H1 (cell line): Measurements from ENCODE around the gene MBD3L2B. TPM values are rescaled to one million over a fixed set of nuclear protein-coding genes. Genes with fewer than 3 reads are reported as not detected.

Source experiments
- CTCF ChIA-PET: fragments of 300-600 bp; sonication (Branson Sonifier 250); formaldehyde crosslinking; loops from one replicate; lab custom pipeline; 2021; ENCODE audit not compliant: partially characterized antibody; lab: Charles Lee
- POLR2A ChIA-PET: fragments of 300-600 bp; sonication (Branson Sonifier 250); formaldehyde crosslinking; loops from one replicate; lab custom pipeline; 2021; ENCODE audit warnings: inconsistent platforms; ENCODE audit not compliant: partially characterized antibody; lab: Charles Lee
- DNase-seq, 2 experiments: peaks; one replicate each; pipeline versions ENCODE4 v3.0.0 to v3.0.0-alpha.2; 2010 to 2022; ENCODE audit warnings: low spot score in 2 of 2, low read depth in 1 of 2, mixed read lengths in 1 of 2
- FAIRE-seq: peaks from 2 replicates; lab custom pipeline; 2011; peaks lifted over from hg19 to GRCh38; lab: Jason Lieb, UNC
- H2AFZ ChIP-seq: 2 replicates; pipeline ENCODE4 v1.8.1; 2012; ENCODE audit warnings: low read length, inconsistent platforms
- H2AK5ac ChIP-seq: 2 replicates; pipeline ENCODE4 v1.6.1; 2013; ENCODE audit warnings: low read depth, low read length
- H2BK120ac ChIP-seq: replicated peaks from 2 replicates; pipeline ENCODE3; 2013; ENCODE audit warnings: low read depth, low read length, inconsistent platforms
- H2BK12ac ChIP-seq: 2 replicates; pipeline ENCODE4 v1.6.1; 2013; ENCODE audit warnings: low read depth, low read length
- H2BK15ac ChIP-seq: 2 replicates; pipeline ENCODE4 v1.6.1; 2013; ENCODE audit warnings: low read length
- H2BK20ac ChIP-seq: 2 replicates; pipeline ENCODE4 v1.6.1; 2013; ENCODE audit warnings: low read length
- H2BK5ac ChIP-seq: 2 replicates; pipeline ENCODE4 v1.6.1; 2013; ENCODE audit warnings: low read depth, low read length
- H3K14ac ChIP-seq: 2 replicates; pipeline ENCODE4 v1.6.1; 2013; ENCODE audit warnings: inconsistent platforms; ENCODE audit not compliant: insufficient read length
- H3K18ac ChIP-seq: 2 replicates; pipeline ENCODE4 v1.6.1; 2013; ENCODE audit warnings: low read length; ENCODE audit errors: extremely low read depth
- H3K23ac ChIP-seq: 2 replicates; pipeline ENCODE4 v1.6.1; 2013; ENCODE audit warnings: inconsistent platforms; ENCODE audit not compliant: insufficient read length
- H3K23me2 ChIP-seq: 2 replicates; pipeline ENCODE4 v1.6.1; 2013; ENCODE audit warnings: low read depth, low read length
- H3K27ac ChIP-seq: 2 replicates; pipeline ENCODE4 v1.6.1; 2011; ENCODE audit warnings: low read depth, low read length, inconsistent platforms
- H3K27me3 ChIP-seq, 4 experiments: replicated peaks in 1 of 4; 1 replicate in 1 of 4; 2 replicates in 3 of 4; pipeline versions ENCODE4 v1.6.1 to v1.8.1; 2011 to 2013; ENCODE audit warnings: low read length in 3 of 4, mild to moderate bottlenecking in 3 of 4, inconsistent platforms in 2 of 4, mixed read lengths in 2 of 4, moderate library complexity in 1 of 4; ENCODE audit not compliant: control insufficient read depth in 3 of 4, insufficient read depth in 3 of 4; ENCODE audit errors: extremely low read depth in 1 of 4
- H3K36me3 ChIP-seq, 4 experiments: 2 replicates each; pipeline versions ENCODE4 v1.6.1 to v1.8.1; 2011 to 2013; ENCODE audit warnings: mild to moderate bottlenecking in 4 of 4, low read length in 3 of 4, moderate library complexity in 2 of 4, control low read depth in 1 of 4, inconsistent platforms in 1 of 4; ENCODE audit not compliant: insufficient read depth in 4 of 4, control insufficient read depth in 2 of 4
- H3K4ac ChIP-seq: replicated peaks from 2 replicates; pipeline ENCODE3; 2013; ENCODE audit warnings: low read length, low read depth, mixed read lengths, inconsistent platforms; ENCODE audit not compliant: insufficient read length
- H3K4me1 ChIP-seq, 4 experiments: replicated peaks in 1 of 4; 1 replicate in 1 of 4; 2 replicates in 3 of 4; pipeline versions ENCODE4 v1.6.1 to v1.8.1; 2011 to 2013; ENCODE audit warnings: low read length in 3 of 4, inconsistent platforms in 2 of 4, mixed read lengths in 1 of 4; ENCODE audit not compliant: insufficient read depth in 4 of 4, control insufficient read depth in 3 of 4
- H3K4me2 ChIP-seq, 2 experiments: 2 replicates each; pipeline versions ENCODE4 v1.6.1 to v1.8.1; 2011 to 2013; ENCODE audit warnings: low read depth in 2 of 2, low read length in 2 of 2, control low read depth in 1 of 2, inconsistent platforms in 1 of 2, mild to moderate bottlenecking in 1 of 2; ENCODE audit not compliant: insufficient read depth in 1 of 2
- H3K4me3 ChIP-seq, 4 experiments: fragments of 200-600, 300-600 bp in 1 of 4; sonication (generic), shearing (Covaris generic), sonication (Bioruptor Twin) in 1 of 4; 2 replicates each; pipeline versions ENCODE4 v1.5.1 to v1.8.1; 2011 to 2016; ENCODE audit warnings: low read length in 4 of 4, low read depth in 3 of 4, control low read depth in 2 of 4, inconsistent platforms in 2 of 4, mild to moderate bottlenecking in 2 of 4, mixed read lengths in 1 of 4, moderate library complexity in 1 of 4; ENCODE audit not compliant: insufficient read depth in 2 of 4; ENCODE audit errors: extremely low read depth in 1 of 4
- H3K56ac ChIP-seq: replicated peaks from 2 replicates; pipeline ENCODE3; 2013; ENCODE audit warnings: low read depth, mild to moderate bottlenecking, mixed read lengths, low read length, inconsistent platforms; ENCODE audit not compliant: insufficient read length
- H3K79me1 ChIP-seq: 2 replicates; pipeline ENCODE4 v1.6.1; 2013; ENCODE audit warnings: low read depth, low read length, control low read depth
- H3K79me2 ChIP-seq, 2 experiments: 2 replicates each; pipeline versions ENCODE4 v1.6.1 to v1.8.1; 2012 to 2013; ENCODE audit warnings: low read length in 2 of 2, mild to moderate bottlenecking in 2 of 2, inconsistent platforms in 1 of 2; ENCODE audit not compliant: insufficient read depth in 2 of 2, control insufficient read depth in 1 of 2
- H3K9ac ChIP-seq, 4 experiments: replicated peaks in 1 of 4; 1 replicate in 1 of 4; 2 replicates in 3 of 4; pipeline versions ENCODE4 v1.6.1 to v1.8.1; 2011 to 2013; ENCODE audit warnings: low read depth in 3 of 4, low read length in 3 of 4, control low read depth in 2 of 4, mild to moderate bottlenecking in 2 of 4, moderate library complexity in 2 of 4, inconsistent platforms in 1 of 4; ENCODE audit errors: extremely low read depth in 1 of 4
- H3K9me3 ChIP-seq, 2 experiments: 2 replicates each; pipeline versions ENCODE4 v1.6.1 to v1.8.1; 2012 to 2013; ENCODE audit warnings: mild to moderate bottlenecking in 2 of 2, moderate library complexity in 2 of 2, control low read depth in 1 of 2, inconsistent platforms in 1 of 2, low read depth in 1 of 2, low read length in 1 of 2, mixed read lengths in 1 of 2; ENCODE audit not compliant: insufficient read depth in 2 of 2
- H4K20me1 ChIP-seq, 2 experiments: replicated peaks in 1 of 2; 2 replicates each; pipeline versions ENCODE3 to v1.8.1; 2011 to 2013; ENCODE audit warnings: inconsistent platforms in 2 of 2, low read length in 2 of 2, mild to moderate bottlenecking in 1 of 2; ENCODE audit not compliant: insufficient read depth in 2 of 2, control insufficient read depth in 1 of 2
- H4K5ac ChIP-seq: 2 replicates; pipeline ENCODE4 v1.6.1; 2013; ENCODE audit warnings: low read length, low read depth, mixed read lengths, inconsistent platforms; ENCODE audit not compliant: insufficient read length
- H4K8ac ChIP-seq: 2 replicates; pipeline ENCODE4 v1.8.0; 2013; ENCODE audit warnings: mild to moderate bottlenecking, moderate library complexity, low read length, inconsistent platforms; ENCODE audit not compliant: insufficient read depth; ENCODE audit errors: extremely low read depth
- H4K91ac ChIP-seq: replicated peaks from 2 replicates; pipeline ENCODE3; 2013; ENCODE audit warnings: low read length, mixed read lengths, inconsistent platforms; ENCODE audit not compliant: insufficient read length
- CBX8 ChIP-seq: fragments of 300-800, 300-1000 bp; sonication (generic); IDR thresholded peaks from 2 replicates; pipeline ENCODE4 v1.7.1; 2016; ENCODE audit warnings: low read depth, low read length, borderline replicate concordance
- polyA plus RNA-seq, 7 experiments: library from polyadenylated mRNA; depleted of rRNA in 3 of 7; stranded (reverse) in 5 of 7; unstranded in 2 of 7; fragments of >200 nt in 5 of 7; fragments of 200-250 nt in 2 of 7; gene quantifications; 1 replicate in 5 of 7; 2 replicates in 1 of 7; 4 replicates in 1 of 7; pipeline versions ENCODE4 v1.2.1 to v1.2.3, GENCODE V29; 2011 to 2013; ENCODE audit warnings: missing spikeins in 2 of 7, mixed read lengths in 2 of 7
- total RNA-seq: library from RNA; stranded (reverse); fragmentation: NEBNext Ultra II Directional; extraction: Animal tissue kit (Norgen Biotek cat#: 25700); gene quantifications from 2 replicates; pipeline ENCODE4 v1.2.1, GENCODE V29; 2021

MBD3L2B gene
- total and polyA plus RNA-seq, 2 of the 8 experiments (the other 6 are each of a cell fraction or from before 2014, with no cell fraction given): not detected

GRCh38 chr19:6983448-6983847, 37.8 kb downstream of the MBD3L2B start:
- no peak overlapping the region for H3K4ac ChIP-seq
- H4K8ac ChIP-seq: no peak overlapping the region
- peaks cover 70 to 81% of the 10 kb centered on the region in 2 experiments for H3K9me3 ChIP-seq
- H3K27me3 ChIP-seq: no peaks in the 10 kb centered on the region
- ChIA-PET POLR2A (no interaction called here), CTCF (interaction anchor here (0.6 kb wide), 1 partner anchor 344 kb away, joined by 3 read pairs; no protein-coding TSS in a partner anchor)
- no peak overlapping the region for H3K4me2 ChIP-seq
- H4K5ac ChIP-seq: no peak overlapping the region
- no peaks in the 10 kb centered on the region for H3K4me1 ChIP-seq
- no peak overlapping the region for H3K56ac ChIP-seq
- no peaks in the 10 kb centered on the region for H3K79me1 ChIP-seq
- H2AK5ac ChIP-seq: no peak overlapping the region
- H2BK15ac ChIP-seq: no peak overlapping the region
- H3K14ac ChIP-seq: no peak overlapping the region
- FAIRE-seq: no peak
- H4K20me1 ChIP-seq: no peaks in the 10 kb centered on the region
- H2AFZ ChIP-seq: no peak overlapping the region
- no peak overlapping the region for H2BK5ac ChIP-seq
- no peaks in the 10 kb centered on the region; a peak in 1 of 8 replicates for H3K36me3 ChIP-seq
- no peak overlapping the region for H3K27ac ChIP-seq
- no peak overlapping the region for H2BK120ac ChIP-seq
- H3K79me2 ChIP-seq: no peaks in the 10 kb centered on the region
- no peak for DNase-seq
- H2BK20ac ChIP-seq: no peak overlapping the region
- no peaks in the 10 kb centered on the region for H3K23me2 ChIP-seq
- TF ChIP-seq CBX8: no peak
- no peak overlapping the region for H4K91ac ChIP-seq
- H3K18ac ChIP-seq: no peak overlapping the region
- H3K4me3 ChIP-seq: no peak overlapping the region
- no peak overlapping the region for H2BK12ac ChIP-seq
- no peak overlapping the region for H3K23ac ChIP-seq
- H3K9ac ChIP-seq: no peak overlapping the region
